Adrenal gland (tissue), 12 donors: ENCODE data around the gene GPR153. TPM values are rescaled to one million over a fixed set of nuclear protein-coding genes. Genes with fewer than 3 reads are reported as not detected.

ENCODE experiments used
- DNase-seq, 7 donors: peaks; one replicate each; pipeline ENCODE4 v3.0.0-alpha.2; 2019 to 2020
- H3K27ac ChIP-seq, 5 donors: fragments of 200-600 bp; sonication (generic) in 4 of 5; 1 replicate in 3 of 5; 2 replicates in 2 of 5; pipeline versions ENCODE4 v1.5.1 to v1.8.0; 2016 to 2020; ENCODE audit warnings: mild to moderate bottlenecking in 1 of 5
- H3K27me3 ChIP-seq: fragments of 200-600 bp; 2 replicates; pipeline ENCODE4 v1.8.0; 2021
- H3K36me3 ChIP-seq, 2 donors: fragments of 200-600 bp; replicated peaks in 1 of 2; 1 replicate in 1 of 2; 2 replicates in 1 of 2; pipeline versions ENCODE4 v1.5.1 to v1.8.0; 2018 to 2022
- H3K4me1 ChIP-seq, 2 donors: fragments of 200-600 bp; replicated peaks in 1 of 2; 1 replicate in 1 of 2; 2 replicates in 1 of 2; pipeline versions ENCODE4 v1.5.1 to v1.8.0; 2018 to 2021
- H3K4me3 ChIP-seq, 4 donors: fragments of 200-600 bp; sonication (generic) in 3 of 4; one replicate each; pipeline ENCODE4 v1.5.1; 2016 to 2018
- H3K9me3 ChIP-seq, 3 donors: fragments of 200-600 bp; sonication (generic) in 1 of 3; replicated peaks in 1 of 3; 1 replicate in 2 of 3; 2 replicates in 1 of 3; pipeline versions ENCODE4 v1.5.1 to v1.8.0; 2016 to 2021
- CTCF ChIP-seq, 6 experiments: fragments of 450-650 bp in 4 of 6; fragments of 200-600 bp in 2 of 6; sonication (generic) in 1 of 6; IDR thresholded peaks; 1 replicate in 5 of 6; 2 replicates in 1 of 6; pipeline versions ENCODE4 v1.5.1 to v1.8.0; 2016 to 2021; ENCODE audit warnings: antibody characterized with exemption in 6 of 6, mild to moderate bottlenecking in 2 of 6, moderate library complexity in 1 of 6
- POLR2A ChIP-seq, 2 donors: fragments of 450-650 bp; IDR thresholded peaks; one replicate each; pipeline ENCODE4 v1.6.1; 2017; ENCODE audit warnings: antibody characterized with exemption in 2 of 2, mild to moderate bottlenecking in 2 of 2, moderate library complexity in 1 of 2
- WGBS, 4 donors: extraction: QIAGEN DNeasy Blood & Tissue Kit in 2 of 4; methylation state at CpG; one replicate each; pipeline versions ENCODE4 v1.1.5 to v1.1.7; 2013 to 2017; 5-methylcytosine and 5-hydroxymethylcytosine counted together
- intact Hi-C, 2 donors: fragments of 100-400 bp; cut with DNase I; formaldehyde crosslinking; loops; one replicate each; pipeline versions ENCODE4 v1.14.1 to v1.15.0; 2022 to 2023
- polyA plus RNA-seq, 3 donors: library from polyadenylated mRNA; stranded (reverse); fragments of 200-250 nt in 2 of 3; fragments of 350-450 nt in 1 of 3; fragmentation: Illumina TruSeq in 1 of 3; extraction: RNeasy Lipid Tissue Mini Kit (QIAGEN cat#74804) in 1 of 3; gene quantifications; one replicate each; pipeline ENCODE4 v1.2.3, GENCODE V29; 2013 to 2014
- total RNA-seq, 9 donors: library from RNA; depleted of rRNA in 4 of 9; stranded (reverse); fragments of >200 nt in 4 of 9; fragments of 120-200 nt in 1 of 9; fragmentation: NEBNext Ultra II Directional in 1 of 9; extraction: Animal tissue kit (Norgen Biotek cat#: 25700) in 1 of 9; gene quantifications; one replicate each; pipeline versions ENCODE4 v1.1.0 to v1.2.4, GENCODE V29; 2013 to 2023
- donor health status: healthy with polysubstance abuse.
- donor health status: Bipolar disorder and iron deficiency.
- donor health status: DM: yes; HTN: yes; CAD: no.
- donor health status: DM: no; HTN: no; CAD: no.
- donor health status: DM: no; HTN: no; CAD: no.
- donor health status: DM: yes; HTN: yes; CAD: no.

GPR153 gene
- total and polyA plus RNA-seq, 12 donors = 0.86 to 5.9 (median 3.1) TPM

- TF ChIP-seq CTCF (IDR thresholded peaks at IDR 0.05) (no peak), POLR2A (IDR thresholded peaks at IDR 0.05) (no peak)
- Histone ChIP-seq H3K36me3 (peaks cover 0 to 19% of the 10 kb centered on the region in 2 donors), H3K4me1 (peaks cover 10 to 27% of the 10 kb centered on the region in 2 donors), H3K9me3 (no peaks in the 10 kb centered on the region), H3K4me3 (peak overlapping the region in 2 of 4 donors; percentile 7 to 97), H3K27me3 (no peaks in the 10 kb centered on the region), H3K27ac (peak overlapping the region in 4 of 5 donors; percentile 30 to 85 (median 62))
- WGBS, 4 donors = 60 to 67% (median 65%) methylated on average over 9 to 10 of the region's 10 CpGs
- DNase-seq = no peak
- intact Hi-C loops = no loop called here
These were observed 60.6 kb downstream of the GPR153 start for GRCh38 chr1:6200188-6200809.

- Histone ChIP-seq H3K36me3 (peaks cover 0 to 26% of the 10 kb centered on the region in 2 donors), H3K9me3 (no peaks in the 10 kb centered on the region), H3K27ac (peak within 1 kb of the TSS in 4 of 5 donors; percentile 75 to 90 (median 79)), H3K4me3 (peak within 1 kb of the TSS; percentile 78 to 97 (median 88)), H3K27me3 (no peaks in the 10 kb centered on the region), H3K4me1 (peaks cover 9 to 21% of the 10 kb centered on the region in 2 donors)
- TF ChIP-seq CTCF (IDR thresholded peaks at IDR 0.05) (peak in 1 of 6 experiments; percentile 21), POLR2A (IDR thresholded peaks at IDR 0.05) (peak; percentile 68 to 92)
- intact Hi-C loops = no loop called here
- 1 to 2% (median 2%) methylated on average over 27 to 53 of the region's 53 CpGs for WGBS, 4 donors
- peak; percentile 97 to 99 (median 99) for DNase-seq
These were observed 61.4 kb downstream of the GPR153 start, which contains the start of gene RPL22 for GRCh38 chr1:6199298-6200187. Gene RPL22 (minus strand): TSS chr1:6199595. CDS start chr1:6199573, 22 bp downstream.

GRCh38 chr1:6198646-6199297 is 62.1 kb downstream of the GPR153 start:
- WGBS, 4 donors = 0 to 1% (median 1%) methylated on average over 19 to 31 of the region's 31 CpGs
- Histone ChIP-seq H3K27me3 (no peaks in the 10 kb centered on the region), H3K9me3 (no peaks in the 10 kb centered on the region), H3K36me3 (peaks cover 0 to 34% of the 10 kb centered on the region in 2 donors), H3K4me3 (peak overlapping the region; percentile 78 to 97 (median 88)), H3K27ac (peak overlapping the region in 4 of 5 donors; percentile 75 to 90 (median 79)), H3K4me1 (peaks cover 9 to 21% of the 10 kb centered on the region in 2 donors)
- no peak for TF ChIP-seq CTCF (IDR thresholded peaks at IDR 0.05)
- TF ChIP-seq POLR2A (IDR thresholded peaks at IDR 0.05) = no peak
- DNase-seq = peak in 2 of 7 donors; percentile 32 to 40
- intact Hi-C loops = no loop called here
